Fibroblast of gingiva (primary cell): ENCODE data around the gene GRM4.

ENCODE experiments used
- DNase-seq: peaks from one replicate; pipeline ENCODE4 v3.0.0-alpha.2; 2011; ENCODE audit warnings: low read depth

Gene GRM4

GRCh38 chr6:34062815-34063214, 83.1 kb downstream of the GRM4 start:
- no peak for DNase-seq

DNA sequence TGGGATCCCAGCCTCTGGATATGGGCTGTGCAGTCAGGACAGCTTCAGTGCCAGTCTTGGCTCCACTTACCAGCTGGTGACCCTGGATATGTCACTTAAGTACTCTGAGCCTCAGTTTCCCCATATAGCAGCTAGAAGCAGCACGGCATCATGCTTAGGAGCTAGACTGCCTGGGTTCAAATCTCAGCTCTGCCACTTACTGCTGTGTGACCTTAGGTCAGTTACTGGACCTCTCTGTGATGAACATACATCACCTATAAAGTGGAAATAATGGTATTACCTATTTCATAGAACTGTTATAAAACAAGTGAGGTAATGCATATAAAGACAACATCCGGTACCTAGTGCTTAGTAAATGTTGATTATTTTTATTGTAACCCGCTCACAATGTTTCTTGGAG, 83.7 kb downstream of the GRM4 start:
- DNase-seq: no peak

- DNase-seq: no peak
Observed at GRCh38 chr6:34061348-34061747, 84.5 kb downstream of the GRM4 start.

DNA sequence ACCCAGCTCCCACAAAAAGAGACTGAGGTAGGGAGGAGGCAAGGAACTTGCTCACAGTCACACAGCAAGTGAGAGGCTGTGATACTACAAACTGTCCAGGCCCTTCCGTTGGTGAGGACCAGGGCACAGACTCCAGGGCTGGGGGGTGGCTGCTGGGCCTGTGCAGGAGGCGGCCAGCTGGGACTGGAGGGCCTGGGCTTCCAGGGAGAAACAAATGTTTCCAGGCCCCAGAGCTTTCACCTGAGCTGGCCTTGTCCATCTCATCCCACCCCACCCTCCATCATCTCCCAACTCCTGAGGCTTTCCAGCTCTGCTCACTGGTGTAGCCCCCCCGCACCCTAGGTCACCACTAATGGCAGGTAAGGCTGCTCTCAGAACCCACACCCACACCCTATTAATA, 86.0 kb downstream of the GRM4 start:
- no peak for DNase-seq

DNA sequence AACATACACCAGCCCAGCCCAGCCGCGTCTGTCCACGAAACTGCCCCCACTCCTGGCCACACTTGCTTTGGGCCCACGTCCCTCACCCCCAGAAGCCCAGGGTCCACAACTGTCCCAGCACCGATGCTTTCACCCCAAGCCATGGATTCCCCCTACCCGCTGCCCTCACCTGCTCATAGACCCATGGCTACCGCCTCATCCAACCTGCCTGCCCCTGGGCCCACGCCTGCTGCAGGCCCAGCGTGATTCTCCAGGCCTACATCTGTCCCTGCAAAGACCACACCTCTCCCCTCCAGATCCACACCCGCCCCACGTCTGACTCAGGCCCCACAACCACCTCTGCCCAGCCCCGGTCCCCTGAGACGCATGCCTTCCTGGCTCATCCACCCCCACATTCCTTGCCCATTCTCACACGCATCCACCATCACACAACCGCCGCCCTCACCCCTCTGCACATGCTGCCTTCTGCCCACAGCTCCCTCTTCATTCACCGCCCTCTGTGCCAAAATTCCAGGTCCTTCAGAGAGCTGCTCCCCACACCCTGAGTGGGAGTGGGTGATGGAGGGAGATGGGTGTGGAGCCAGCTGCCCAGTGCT, 86.7 kb downstream of the GRM4 start:
- DNase-seq: no peak

DNA sequence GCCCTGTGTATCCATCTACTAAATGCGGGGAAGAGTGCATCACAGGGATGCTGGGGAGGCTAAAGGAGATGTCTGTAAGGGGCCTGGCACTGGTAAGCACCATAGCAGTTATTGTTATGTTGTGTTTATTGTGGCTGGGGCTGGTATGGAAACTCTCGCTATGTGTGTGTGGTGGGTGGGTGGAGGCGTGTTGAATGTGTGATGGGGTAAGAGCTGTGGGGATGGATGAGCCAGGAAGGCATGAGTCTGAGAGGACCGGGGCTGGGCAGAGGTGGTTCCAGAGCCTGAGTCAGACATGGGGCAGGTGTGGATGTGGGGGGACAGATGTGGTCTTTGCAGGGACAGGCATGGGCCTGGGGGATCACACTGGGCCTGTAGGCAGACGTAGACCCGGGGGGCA, 88.1 kb downstream of the GRM4 start:
- no peak for DNase-seq

DNA sequence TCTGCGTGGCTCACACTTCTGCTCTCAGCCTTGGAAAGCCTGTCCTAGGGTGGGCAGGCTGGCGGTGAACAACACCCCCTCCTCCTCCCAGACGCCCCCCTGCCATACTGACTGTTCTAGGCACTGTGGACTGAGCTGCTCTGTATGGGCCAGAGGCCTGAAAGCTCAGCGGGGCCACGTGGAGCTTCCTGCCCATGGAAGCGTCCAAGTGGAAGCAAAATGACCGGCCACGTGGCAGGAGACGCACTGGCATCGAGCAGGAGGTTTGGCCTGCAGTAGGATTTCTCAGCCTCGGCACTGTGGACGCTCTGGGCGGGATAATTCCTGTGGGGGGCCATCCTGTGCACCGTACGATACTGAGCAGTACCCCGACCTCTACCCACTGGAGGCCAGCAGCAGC, 88.7 kb downstream of the GRM4 start:
- no peak for DNase-seq

DNA sequence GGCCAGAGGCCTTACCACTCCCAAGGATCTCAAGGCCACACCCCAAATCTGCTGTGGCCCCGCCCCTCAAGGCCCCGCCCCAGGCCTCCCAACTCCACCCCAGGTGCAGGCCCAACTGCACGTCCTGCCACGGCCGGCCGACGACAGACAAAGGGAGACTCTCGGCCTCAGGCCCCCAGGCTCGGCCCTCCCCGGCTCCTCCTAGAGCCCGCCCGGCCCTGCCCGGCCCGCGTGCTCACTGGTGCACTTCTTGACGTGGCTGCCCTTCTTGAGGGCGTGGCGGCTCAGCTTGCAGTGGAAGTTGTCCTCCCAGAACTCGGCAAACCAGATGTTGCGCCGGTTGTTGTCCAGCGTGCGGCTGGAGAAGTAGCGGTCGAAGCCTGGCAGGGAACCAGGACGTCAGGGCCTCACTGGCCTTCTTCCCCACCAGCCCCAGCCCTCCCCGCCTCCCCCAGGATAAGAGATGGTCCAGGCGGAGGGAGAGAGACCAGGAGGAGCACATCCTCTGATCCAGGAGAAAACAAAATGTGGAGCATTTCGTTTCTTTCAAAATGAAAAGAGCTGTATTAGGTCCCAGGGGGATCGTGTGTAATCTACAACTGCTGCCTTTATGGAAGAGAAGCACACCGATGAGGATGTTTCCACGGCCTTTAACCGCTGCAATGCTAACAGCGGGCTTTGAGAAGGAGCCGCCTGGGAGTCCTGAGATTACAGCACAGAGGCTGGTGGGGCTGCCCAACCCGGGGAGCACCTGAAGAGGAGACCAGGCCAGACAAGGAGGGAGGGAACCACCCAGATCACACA, 89.4 kb downstream of the GRM4 start:
- DNase-seq: peak; percentile 71

- DNase-seq: peak; percentile 26
Observed at GRCh38 chr6:34055223-34055933, 90.5 kb downstream of the GRM4 start.

DNA sequence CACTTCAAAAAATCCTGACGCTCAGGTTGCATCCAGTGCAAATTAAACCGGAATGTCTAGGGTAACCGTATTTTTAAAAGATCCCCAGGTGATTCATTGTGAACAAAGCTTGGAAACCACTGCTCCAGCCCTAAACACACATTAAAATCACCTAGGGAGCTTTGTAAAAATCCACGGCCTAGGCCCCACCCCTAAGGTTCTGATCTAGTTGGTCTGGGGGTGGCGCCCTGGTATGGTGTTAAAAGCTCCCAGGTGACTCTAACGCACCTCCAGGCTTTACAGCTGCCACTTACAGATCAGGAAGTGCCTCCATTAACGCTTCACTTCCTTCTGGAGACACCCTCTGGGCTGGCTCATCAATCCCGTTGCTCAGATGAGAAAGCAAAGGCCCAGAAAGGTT, 92.2 kb downstream of the GRM4 start:
- DNase-seq: no peak

- no peak for DNase-seq
Observed at GRCh38 chr6:34052918-34053608, 92.8 kb downstream of the GRM4 start.

DNA sequence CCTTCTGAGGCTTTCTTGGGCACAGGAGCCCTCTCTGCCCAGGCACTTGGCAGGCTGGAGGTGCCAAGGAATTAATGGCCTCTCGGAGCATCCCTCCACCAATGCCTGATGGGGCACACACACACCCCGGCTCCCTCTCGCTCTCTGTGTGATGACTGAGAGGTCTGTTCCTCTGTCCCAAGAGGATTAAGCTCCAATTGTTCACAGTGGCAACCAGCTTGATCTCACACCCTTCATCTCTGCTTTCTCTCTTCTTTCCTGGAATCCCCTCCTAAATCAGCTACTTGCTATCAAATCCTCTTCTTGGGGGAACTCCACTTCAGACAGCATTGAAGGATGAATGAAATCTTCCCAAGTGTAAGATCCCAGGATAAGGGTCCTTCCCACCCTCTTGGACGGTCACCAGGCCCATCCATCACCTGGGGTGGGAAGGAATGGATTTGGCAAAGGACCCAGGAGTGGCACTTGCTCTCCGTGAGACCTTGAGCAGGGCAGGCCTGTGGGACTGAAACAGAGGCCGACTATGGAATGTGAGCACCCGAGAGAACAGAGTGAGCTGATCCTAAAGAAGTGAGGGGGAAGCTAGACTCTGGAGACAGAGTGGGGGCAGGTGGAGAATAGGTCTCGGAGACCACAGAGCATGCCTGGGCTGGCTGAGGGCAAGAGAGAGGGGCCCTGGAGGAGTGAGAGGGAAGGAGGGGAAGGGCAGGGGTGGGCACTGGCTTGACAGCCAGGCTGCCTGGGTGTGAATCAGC, 93.6 kb downstream of the GRM4 start:
- DNase-seq: no peak

DNA sequence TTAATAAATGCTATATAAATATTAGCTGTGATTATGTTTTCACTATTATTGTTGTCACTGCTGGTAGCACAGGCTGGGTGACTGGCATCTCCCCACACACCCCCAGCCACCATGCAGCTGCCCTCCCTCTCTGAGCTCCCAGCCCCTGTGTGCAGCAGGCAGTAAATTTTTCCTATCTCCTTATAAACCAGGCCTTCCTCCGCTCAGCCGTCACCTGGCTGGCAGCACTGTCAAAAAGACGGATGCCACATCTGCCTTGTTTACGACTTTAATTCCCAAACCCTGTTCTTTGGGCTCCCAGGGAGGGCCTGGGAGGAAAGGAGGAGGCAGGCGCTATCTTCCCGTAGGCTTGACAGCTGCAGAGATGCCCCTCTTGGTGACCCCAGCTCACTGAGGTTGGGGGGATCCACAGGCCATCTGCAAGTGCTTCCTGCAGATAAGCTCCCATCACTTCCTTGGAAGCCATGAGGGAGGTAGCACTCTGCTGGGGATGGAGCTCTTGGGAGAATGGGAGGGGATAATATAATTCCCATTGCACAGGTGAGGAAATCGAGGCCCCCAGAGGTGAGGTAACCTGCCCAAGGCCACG, 94.5 kb downstream of the GRM4 start:
- DNase-seq: no peak

GRCh38 chr6:34050691-34051090, 95.2 kb downstream of the GRM4 start:
- no peak for DNase-seq

GRCh38 chr6:34049395-34050342, 96.2 kb downstream of the GRM4 start:
- DNase-seq: no peak

DNA sequence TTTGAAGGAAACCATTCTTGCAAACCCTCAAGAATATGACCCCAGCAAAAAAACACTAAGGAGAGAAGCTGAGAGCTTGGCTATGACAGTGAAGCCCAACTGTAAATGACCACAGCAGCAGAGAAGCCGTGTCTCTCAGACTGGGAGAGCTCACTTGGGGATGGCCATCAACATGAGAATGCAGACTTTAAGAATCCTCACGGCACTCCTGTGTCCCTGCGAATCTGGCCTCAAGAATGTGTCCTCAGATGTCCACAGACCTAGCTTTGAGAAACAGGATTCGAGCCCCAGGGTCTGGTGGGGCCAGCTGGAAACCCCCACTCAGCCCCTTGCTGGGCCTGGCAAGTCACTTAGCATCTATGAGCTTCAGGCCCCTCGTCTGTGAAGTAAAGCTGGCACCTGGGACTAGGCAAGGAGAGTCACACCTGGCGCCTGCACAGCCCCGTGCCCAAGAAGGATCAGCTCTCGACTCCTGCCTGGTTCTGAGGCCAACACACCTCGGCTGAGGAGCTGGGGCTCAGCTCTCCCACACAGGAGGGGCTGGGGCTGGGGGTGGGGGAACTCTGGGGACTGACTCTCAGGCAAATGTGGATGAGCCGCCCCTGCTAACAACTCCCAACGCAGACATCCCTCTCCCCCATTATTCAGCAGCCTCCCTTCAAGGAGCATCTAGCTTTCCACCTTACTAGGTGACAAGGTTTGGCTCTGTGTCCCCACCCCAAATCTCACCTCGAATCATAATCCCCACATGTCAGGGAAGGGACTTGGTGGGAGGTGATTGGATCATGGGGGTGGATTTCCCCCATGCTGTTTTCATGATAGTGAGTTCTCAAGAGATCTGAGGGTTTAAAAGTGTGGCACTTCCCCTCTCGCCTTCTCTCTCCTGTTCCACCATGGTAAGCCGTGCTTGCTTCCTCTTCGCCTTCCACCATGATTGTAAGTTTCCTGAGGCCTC, 97.7 kb downstream of the GRM4 start:
- no peak for DNase-seq

- DNase-seq: no peak
Observed at GRCh38 chr6:34046617-34047016, 99.3 kb downstream of the GRM4 start.

DNA sequence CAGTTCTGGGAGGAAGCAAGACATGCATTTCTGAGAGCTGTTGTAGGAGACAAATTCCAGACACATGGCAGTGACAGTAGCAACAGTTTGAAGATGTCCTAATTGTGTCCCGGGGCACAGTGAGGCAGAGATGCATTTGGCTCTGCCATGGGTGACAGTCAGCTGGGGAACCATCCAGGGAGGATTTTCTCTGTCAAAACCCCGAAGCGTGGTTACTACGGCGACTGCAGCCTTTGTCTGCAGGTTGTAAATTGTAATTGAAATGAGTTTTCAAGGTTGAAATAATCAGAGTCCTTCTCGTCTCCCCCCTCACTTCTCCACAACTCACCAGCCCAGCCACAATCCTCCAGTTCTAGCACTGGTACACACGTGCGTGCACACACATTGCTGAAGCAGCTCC, 100.1 kb downstream of the GRM4 start:
- DNase-seq: no peak

GRCh38 chr6:34044945-34045595, 100.8 kb downstream of the GRM4 start:
- DNase-seq: no peak
